GM19035 (cell line): ENCODE measurements around the gene CASQ1.

ENCODE experiments used
- ATAC-seq: cut with Tn5 transposase; IDR thresholded peaks from one replicate; pipeline ENCODE4 v1.9.1; 2021; ENCODE audit not compliant: unreplicated experiment

The CASQ1 gene

DNA sequence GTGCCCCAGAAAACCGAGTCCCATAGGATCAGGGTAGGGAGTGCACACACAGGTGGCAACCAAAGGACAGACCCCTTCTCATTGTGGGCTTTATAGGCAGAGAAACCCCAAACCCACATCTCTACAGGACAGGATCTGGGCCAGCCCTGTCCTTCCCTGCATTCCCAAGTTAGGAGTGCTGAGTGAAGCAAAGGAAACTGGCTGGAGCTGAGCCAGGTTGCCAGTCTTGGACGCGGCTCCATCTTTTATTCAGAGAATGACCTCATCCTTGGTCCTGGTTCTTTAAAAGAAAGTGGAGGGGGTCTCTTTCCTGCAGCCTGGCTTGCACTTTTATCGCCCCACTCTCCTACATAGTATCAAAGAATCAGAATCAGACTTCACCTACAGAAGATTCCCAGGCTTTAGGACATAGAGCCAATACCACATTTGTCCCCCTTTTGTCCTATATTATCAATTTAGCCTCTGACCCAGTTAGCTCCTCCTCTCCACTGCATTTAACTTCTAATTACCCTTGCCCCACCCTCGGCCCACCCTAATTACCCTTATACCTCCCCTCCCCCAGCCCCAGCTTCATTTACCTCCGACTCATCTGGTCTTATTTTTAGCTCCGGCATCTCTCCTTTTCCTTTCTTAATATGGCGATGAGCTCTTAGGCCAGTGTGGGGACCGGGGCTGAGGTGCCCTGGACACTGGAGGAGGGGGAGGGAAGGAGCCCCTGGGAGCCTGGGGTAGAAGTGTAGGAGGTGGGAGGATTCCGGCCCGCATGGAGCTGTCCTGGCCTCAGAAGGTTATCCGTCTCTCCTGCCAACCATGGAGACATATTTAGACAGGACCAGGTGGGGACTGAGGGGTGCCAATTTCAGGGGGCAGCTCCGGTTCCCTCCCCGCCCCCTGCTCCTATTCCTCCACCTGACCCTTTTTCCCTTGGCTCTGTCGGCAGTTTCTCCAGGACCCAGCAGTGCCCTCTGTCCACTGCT lies at the start of gene CASQ1:
Gene CASQ1 (plus strand): TSS at position 927 of the 977 bp plus-strand sequence. CDS start 177 bp downstream, outside the sequence.
- no peak for ATAC-seq

DNA sequence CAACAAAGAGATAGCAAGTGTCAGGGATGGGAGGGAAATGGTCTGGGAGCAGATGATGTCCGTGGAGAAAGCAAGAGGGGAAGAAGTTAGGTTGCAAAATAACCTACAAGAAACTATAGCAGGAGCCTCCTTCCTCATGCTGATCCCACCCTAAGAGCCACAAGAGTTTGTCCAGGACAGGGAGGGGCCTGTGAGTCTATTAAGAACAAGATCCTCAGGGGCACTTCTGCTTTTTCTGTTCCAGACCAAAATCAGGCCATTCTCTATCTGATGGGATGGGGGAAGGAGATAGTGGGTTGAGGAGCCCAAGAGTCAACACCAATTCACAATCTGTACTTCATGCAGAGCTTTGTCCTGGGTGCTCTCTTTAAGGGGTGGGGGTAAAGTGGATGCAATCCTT lies 46.7 kb upstream of the CASQ1 start:
- no peak for ATAC-seq

DNA sequence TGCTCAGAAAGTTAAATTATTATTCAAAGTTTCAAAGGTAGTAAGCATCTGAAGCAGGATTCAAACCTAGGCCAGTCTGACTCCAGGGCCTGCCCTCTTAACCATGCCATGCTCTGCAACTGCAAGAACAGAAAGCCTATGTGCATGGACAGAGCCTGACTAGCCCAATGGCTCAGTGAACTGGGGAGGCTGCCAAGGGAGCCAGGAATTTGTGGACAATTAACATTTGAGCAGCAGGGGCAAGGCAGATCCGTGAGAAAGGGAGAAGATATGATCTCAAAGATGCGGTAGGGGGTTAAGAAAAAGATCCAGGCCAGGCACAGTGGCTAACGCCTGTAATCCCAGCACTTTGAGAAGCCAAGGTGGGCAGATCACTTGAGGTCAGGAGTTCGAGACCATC lies 45.5 kb upstream of the CASQ1 start:
- no peak for ATAC-seq

DNA sequence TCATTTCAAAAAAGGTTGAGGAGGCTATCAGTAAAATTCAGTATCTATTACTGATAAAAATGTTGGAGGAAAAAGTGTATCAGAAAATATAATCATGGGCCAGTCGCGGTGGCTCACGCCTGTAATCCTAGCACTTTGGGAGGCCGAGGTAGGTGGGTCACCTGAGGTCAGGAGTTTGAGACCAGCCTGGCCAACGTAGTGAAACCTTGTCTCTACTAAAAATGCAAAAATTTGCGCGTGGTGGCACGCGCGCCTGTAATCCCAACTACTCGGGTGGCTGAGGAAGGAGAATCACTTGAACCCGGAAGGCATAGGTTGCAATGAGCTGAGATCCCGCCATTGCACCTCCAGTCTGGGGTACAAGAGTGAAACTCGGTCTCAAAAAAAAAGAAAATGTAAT lies 44.3 kb upstream of the CASQ1 start:
- ATAC-seq: no peak

DNA sequence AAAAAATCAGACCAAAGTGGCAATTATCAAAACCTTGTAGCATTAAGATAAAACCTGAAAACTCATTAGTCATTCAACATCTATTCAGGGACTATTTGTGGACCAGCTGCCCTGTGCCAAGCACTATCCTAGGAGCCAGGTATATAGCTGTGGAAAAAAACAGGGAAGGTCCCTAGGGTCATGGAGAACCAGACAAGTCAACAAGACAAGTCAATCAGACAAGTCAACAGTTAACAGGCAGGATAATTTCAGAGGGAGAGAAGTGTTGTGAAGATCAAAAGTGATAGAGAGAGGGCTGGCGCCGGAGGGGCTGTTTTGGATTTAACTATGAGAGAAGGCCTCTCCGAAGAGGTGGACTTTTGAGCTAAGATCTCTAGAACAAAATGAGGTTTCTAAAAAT lies 42.3 kb upstream of the CASQ1 start:
- ATAC-seq: no peak

DNA sequence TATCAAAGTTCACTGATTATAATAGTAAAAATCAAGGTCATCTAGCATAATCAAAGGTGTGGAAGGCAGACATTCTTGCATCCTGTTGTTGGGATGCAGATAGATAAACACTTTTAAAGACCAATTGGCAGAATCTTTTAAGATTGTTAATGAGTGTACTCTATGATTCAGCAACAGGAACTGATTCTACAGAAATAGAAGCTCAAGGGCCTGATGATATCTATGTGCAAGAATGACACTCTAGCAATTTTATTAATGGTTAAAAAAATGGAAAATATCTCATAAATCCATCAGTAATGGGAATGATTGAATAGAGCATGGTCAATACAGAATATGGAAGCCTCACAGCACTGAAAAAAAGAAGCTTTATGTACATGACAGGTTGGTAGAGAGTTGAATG lies 41.1 kb upstream of the CASQ1 start:
- ATAC-seq: no peak

DNA sequence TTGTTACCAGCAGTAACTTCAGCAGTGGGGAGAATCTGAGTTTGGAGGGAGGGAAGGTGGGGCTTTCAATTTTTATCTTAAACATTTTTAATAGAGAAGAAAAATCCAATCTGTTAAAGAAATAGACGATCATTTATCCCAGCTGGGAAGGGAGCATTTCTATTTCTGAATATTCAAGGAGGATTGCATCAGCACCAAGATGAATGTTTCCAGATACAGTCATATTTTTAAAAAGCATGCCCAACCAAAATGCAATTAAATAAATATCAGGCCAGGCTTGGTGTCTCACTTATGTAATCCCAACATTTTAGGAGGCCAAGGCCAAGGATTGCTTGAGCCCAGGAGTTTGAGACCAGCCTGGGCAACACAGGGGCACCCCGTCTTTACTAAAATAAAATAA lies 40.7 kb upstream of the CASQ1 start:
- ATAC-seq: no peak

DNA sequence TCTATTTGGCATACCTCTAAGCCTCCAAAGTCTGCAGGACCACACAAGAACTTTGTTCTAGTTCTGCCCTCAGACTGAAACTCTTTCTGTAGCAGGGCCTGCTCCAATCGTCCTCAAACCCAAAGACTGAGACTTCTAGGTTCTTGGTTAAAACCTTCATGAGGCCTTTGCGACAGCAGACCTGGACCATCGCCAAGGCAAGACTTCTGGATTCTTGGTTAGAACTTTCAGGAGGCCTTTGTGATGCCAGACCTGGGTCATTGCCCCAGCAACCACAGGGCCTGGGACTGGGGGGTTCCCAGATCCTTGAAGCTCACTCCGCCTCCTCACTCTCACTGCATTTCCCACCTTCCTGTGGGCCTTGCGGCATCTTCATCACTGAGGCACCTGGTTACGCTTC lies 39.1 kb upstream of the CASQ1 start, which contains the start of gene ATP1A4:
Gene ATP1A4 (plus strand): TSS at position 301 of the 400 bp plus-strand sequence. CDS start 438 bp downstream, outside the sequence.
- ATAC-seq: no peak

DNA sequence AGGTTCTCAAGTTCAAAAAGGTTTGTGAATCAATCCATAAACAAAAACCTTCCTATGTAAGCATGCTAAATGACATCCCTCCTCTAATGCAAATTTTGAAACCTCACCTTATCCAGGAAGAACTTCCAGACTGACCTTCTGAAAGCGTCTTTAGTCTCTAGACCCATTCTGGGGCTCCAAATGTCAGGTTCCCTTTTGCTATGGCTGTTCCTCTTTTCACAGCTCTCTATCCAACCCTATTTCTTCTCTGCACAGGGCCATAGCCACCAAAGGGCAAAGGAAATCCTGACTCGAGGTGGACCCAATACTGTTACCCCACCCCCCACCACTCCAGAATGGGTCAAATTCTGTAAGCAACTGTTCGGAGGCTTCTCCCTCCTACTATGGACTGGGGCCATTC lies 35.6 kb upstream of the CASQ1 start:
- ATAC-seq: no peak

DNA sequence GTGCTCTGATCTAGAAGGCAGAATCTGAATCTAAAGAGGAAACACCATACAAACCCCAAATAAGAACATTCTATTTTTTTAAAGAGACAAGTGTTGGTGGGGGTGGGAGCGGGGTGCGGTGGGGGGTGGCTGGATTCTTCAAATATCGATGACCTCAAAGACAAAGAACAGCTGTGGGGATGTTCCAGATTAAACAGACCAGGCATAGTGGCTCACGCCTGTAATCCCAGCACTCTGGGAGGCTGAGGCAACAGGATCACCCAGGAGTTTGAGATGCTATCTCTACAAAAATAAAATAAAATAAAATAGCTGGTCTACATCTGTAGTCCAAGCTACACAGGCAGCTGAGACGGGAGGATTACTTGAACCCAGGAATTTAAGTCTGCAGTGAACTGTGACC lies 34.0 kb upstream of the CASQ1 start:
- ATAC-seq: no peak

DNA sequence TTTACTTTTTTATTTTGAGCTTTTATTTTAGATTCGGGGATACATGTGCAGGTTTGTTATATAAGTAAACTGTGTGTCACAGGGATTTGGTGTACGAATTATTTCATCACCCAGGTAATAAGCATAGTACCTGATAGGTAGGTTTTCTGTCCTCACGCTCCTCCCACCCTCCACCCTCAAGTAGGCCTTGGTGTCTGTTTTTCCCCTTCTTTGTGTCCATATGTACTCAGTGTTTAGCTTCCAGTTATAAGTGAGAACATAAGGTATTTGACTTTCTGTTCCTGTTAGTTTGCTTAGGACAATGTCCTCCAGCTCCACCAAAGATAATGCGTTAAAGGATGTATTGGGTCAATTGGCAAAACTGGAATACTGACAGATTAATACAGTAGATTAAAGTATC lies 33.2 kb upstream of the CASQ1 start:
- no peak for ATAC-seq

DNA sequence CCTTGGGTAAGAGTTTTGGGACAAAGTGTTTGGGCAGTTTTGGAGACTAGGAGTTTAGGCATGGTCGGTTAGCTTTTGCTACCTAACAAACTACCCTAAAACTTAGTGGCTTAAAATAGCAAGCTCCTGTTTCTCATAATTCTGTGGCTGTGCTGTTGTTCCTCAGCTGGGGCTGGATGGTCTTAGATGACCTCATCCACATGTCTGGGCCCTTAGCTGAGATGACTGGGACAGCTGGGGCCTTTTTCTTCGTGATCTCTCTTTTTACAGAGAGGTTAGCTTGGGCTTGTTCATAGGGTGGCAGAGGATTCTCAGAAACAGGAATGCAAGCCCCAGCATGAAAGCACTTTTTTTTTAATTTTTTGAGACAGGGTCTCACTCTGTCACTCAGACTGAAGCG lies 32.3 kb upstream of the CASQ1 start:
- no peak for ATAC-seq

DNA sequence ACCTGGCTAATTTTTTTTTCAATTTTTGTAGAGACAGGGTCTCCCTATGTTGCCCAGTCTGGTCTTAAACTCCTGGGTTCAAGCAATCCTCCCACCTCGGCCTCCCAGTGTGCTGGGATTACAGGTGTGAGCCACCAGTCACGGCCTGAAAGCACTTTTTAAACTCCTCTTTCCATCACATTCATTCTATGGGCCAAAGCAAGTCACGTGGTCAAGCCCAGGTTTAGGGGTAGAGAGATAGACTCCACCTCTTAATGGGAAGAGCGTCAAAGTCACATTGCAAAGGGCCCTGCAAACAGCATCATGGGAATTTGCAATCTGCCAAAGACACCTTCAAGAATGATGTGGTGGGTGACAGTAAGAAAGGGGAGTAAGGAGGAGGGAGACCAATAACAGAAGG lies 31.8 kb upstream of the CASQ1 start:
- ATAC-seq: no peak

DNA sequence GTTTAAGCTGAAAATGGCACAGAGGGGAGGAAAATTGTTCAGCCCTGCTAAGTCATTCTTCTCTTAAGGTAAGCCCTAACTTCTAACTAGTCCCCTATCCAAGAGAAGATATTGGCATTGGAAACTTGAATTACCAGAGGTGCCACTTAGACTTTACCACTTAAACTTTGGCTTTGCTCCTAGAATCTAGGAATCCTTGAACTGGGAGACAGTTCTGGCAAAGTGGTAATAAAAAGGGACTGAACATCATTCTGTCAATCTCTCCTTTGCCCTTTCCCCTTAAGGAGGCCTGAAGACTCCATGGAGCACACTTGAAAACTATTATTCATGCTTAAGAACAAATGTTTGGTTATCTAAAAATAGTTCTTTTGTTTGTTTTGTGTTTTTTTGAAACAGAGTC lies 30.5 kb upstream of the CASQ1 start:
- ATAC-seq: no peak

DNA sequence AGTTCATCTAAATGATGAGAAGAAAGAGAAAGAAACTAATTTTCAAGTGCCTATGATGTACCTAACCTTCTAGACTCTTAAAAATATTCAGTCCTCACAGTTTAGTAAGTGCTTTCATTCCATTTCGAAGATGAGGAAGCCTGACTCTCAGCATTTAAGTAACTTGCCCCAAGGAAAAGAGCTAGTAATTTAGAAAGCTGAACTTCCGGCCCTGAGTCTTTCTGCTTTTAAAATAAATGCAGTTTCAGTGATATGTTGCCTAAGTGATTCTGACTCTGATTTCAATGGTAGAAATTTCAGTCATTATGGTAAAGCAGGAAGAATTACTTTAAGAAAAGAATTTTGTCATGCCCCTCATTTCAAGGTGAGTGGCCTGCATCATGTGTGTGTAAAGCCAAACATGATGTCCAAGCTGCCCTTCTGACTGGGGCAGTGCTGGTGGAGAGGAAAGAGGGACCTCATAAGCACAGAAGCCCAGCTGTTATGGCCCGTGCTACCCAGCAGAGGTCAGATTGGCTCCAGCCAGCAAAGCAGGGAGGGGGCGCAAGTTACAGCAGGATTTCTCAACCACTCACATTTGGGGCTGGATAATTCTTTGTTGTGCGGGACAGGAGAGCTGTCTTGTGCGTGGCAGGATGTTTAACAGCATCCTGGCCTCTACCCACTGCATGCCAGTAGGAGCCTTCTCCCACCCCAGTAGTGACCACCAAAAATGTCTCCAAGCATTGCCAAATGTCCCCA lies 28.2 kb upstream of the CASQ1 start:
- no peak for ATAC-seq

DNA sequence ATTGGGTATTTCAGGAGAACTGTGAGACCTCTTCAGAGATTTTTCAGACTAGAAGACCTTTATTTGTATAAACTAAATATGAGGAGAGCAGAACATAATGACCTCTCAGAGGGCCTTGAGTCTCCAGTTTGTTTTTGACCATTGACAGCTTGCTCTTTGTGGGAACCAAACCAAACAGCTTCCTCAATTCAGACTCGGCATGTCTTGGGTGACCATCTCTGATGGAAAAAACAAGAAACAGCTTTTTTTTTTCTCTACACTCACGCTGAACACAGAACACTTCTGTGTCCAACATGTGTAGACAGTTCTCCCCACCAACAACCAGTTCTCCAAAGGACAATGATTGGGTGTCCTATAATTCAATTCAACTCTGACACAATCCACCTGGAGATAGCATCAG lies 27.4 kb upstream of the CASQ1 start:
- ATAC-seq: no peak

DNA sequence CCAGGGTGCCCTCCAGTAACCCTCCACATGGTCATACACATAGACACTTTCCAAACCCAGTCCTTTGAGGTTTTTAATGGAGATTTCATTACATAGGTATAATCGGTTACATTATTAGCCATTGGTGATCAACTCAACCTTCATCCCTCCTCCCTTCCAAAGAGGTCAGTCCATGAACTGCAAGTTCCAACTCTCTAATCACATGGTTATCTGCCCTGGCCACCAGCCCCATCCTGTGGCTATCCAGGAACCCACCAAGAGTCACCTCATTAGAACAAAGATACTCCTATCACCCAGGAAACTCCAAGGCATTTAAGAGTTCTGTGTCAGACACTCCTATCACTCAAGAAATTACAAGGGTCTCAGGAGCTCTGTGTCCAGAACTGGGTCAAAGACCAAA lies 26.8 kb upstream of the CASQ1 start:
- no peak for ATAC-seq

DNA sequence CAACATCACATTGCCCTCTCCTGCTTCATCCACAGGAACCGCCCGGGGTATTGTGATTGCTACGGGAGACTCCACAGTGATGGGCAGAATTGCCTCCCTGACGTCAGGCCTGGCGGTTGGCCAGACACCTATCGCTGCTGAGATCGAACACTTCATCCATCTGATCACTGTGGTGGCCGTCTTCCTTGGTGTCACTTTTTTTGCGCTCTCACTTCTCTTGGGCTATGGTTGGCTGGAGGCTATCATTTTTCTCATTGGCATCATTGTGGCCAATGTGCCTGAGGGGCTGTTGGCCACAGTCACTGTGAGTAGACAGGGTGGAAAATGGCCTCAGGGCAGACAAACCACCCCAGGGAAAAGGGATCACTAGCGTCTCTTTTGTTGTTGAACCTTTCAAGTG lies 26.3 kb upstream of the CASQ1 start:
- no peak for ATAC-seq

DNA sequence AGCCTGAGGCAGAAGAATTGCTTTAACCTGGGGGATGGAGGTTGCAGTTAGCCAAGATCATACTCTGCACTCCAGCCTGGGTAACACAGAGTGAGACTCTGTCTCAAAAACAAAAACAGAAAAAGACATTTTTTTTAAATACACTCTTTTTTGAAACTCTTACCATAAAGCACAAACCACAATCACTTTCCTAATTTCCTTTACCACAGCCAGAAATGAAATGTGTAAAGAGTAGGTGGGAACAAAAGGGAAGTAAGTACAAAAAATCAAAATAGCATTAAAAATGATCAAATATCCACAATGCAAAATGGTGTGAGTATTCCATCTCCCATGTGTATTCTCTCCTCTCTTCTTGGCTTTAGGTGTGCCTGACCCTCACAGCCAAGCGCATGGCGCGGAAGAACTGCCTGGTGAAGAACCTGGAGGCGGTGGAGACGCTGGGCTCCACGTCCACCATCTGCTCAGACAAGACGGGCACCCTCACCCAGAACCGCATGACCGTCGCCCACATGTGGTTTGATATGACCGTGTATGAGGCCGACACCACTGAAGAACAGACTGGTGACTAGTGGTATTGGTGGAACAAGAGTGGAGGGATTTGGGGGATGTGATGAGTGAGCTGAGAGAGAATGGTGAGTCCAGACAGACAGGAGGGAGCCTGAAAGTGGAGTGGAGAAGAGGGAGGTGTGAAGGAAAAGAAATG lies 24.1 kb upstream of the CASQ1 start:
- ATAC-seq: no peak

DNA sequence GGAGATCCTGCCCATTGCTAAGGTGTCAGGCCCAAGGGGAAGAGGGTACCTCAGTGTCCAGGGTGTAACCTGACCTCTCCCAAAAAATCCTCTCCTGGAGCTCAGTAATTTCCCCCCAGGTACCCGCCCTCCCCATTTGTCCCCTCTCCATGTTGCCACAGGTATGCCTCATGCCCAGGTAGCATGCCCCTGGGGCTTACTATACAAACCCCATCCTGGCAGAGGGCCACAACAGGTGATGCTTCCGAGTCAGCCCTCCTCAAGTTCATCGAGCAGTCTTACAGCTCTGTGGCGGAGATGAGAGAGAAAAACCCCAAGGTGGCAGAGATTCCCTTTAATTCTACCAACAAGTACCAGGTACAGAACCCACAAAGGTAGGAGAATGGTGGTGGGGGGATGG lies 23.3 kb upstream of the CASQ1 start:
- no peak for ATAC-seq

DNA sequence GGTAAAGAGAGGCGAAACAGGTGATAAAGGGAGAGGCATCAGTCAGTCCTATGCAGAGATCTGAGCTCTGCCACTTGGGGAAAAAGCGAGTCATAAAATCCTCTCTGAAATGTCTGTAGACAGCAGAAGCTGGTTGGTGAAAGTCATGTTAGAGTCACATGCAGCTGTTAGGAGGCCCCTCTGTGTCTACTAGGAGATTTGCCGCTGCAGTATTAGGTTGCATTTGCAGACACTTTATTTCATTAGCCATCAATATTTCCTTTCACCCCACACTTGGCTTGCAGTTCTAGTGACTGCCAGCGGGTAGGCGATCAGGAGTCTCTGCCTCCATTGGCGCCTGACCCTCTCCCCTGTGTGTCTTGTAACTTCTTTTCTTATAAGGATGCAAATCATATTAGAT lies 22.8 kb upstream of the CASQ1 start:
- no peak for ATAC-seq
